Heart left ventricle (tissue), 13 donors: ENCODE measurements around the gene FSHB.

Source experiments
- POLR2A ChIP-seq, 2 donors: fragments of 450-650 bp; IDR thresholded peaks; one replicate each; pipeline ENCODE4 v1.6.1; 2017; ENCODE audit warnings: antibody characterized with exemption in 2 of 2, mild to moderate bottlenecking in 2 of 2, moderate library complexity in 2 of 2
- TF ChIP-seq, protein P1 (sequence below), 12 donors: fragments of 200-600 bp; sonication (generic) in 4 of 12; IDR thresholded peaks; one replicate each; pipeline versions ENCODE4 v1.5.0 to v1.8.0; 2018 to 2022; ENCODE audit warnings: antibody characterized with exemption in 12 of 12, mild to moderate bottlenecking in 5 of 12
- donor health status: ischemic (EF 13 %, LVEDD 7.1; RV severe dilation, severe dysfunction).
- donor health status: DM: no; HTN: yes; CAD: no.
- donor health status: DM: no; HTN: no; CAD: no.
- donor health status: ischemic (EF 25% LVEDD 6.9; RV normal size, moderate dysfunction).
- donor health status: ischemic (EF 25% LVEDD 5.7; RV mildly dilated, moderate dysfunction).
- donor health status: ischemic (EF 35%, LVEDD 5.7; RV mildly dilated, moderate dysfunction).
- donor health status: nonischemic (EF 11% LVEDD 7.7; RV severe dilation, severe dysfunction).
- donor health status: DM: yes; HTN: yes; CAD: no.
- donor health status: PGD.
- donor health status: ischemic (EF 29% LVEDD 5.4; RV normal size, mild dysfunction).
- donor health status: nonischemic (EF 23%, LVEDD 6.1; RV moderate dilation, normal function).

- TF ChIP-seq, protein P1, sequence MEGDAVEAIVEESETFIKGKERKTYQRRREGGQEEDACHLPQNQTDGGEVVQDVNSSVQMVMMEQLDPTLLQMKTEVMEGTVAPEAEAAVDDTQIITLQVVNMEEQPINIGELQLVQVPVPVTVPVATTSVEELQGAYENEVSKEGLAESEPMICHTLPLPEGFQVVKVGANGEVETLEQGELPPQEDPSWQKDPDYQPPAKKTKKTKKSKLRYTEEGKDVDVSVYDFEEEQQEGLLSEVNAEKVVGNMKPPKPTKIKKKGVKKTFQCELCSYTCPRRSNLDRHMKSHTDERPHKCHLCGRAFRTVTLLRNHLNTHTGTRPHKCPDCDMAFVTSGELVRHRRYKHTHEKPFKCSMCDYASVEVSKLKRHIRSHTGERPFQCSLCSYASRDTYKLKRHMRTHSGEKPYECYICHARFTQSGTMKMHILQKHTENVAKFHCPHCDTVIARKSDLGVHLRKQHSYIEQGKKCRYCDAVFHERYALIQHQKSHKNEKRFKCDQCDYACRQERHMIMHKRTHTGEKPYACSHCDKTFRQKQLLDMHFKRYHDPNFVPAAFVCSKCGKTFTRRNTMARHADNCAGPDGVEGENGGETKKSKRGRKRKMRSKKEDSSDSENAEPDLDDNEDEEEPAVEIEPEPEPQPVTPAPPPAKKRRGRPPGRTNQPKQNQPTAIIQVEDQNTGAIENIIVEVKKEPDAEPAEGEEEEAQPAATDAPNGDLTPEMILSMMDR (IDR thresholded peaks at IDR 0.05), result no peak
- TF ChIP-seq POLR2A (IDR thresholded peaks at IDR 0.05), result no peak
These were observed 44.1 kb upstream of the FSHB start for GRCh38 chr11:30186748-30187147.
